H1 (cell line): ENCODE results near the gene RPS6KA2. TPM values are rescaled to one million over a fixed set of nuclear protein-coding genes. Genes with fewer than 3 reads are reported as not detected.

Experiments
- CTCF ChIA-PET: fragments of 300-600 bp; sonication (Branson Sonifier 250); formaldehyde crosslinking; loops from one replicate; lab custom pipeline; 2021; ENCODE audit not compliant: partially characterized antibody; lab: Charles Lee
- POLR2A ChIA-PET: fragments of 300-600 bp; sonication (Branson Sonifier 250); formaldehyde crosslinking; loops from one replicate; lab custom pipeline; 2021; ENCODE audit warnings: inconsistent platforms; ENCODE audit not compliant: partially characterized antibody; lab: Charles Lee
- DNase-seq, 2 experiments: peaks; one replicate each; pipeline versions ENCODE4 v3.0.0 to v3.0.0-alpha.2; 2010 to 2022; ENCODE audit warnings: low spot score in 2 of 2, low read depth in 1 of 2, mixed read lengths in 1 of 2
- FAIRE-seq: peaks from 2 replicates; lab custom pipeline; 2011; peaks lifted over from hg19 to GRCh38; lab: Jason Lieb, UNC
- H2AFZ ChIP-seq: 2 replicates; pipeline ENCODE4 v1.8.1; 2012; ENCODE audit warnings: low read length, inconsistent platforms
- H2AK5ac ChIP-seq: 2 replicates; pipeline ENCODE4 v1.6.1; 2013; ENCODE audit warnings: low read depth, low read length
- H2BK120ac ChIP-seq: replicated peaks from 2 replicates; pipeline ENCODE3; 2013; ENCODE audit warnings: low read depth, low read length, inconsistent platforms
- H2BK12ac ChIP-seq: 2 replicates; pipeline ENCODE4 v1.6.1; 2013; ENCODE audit warnings: low read depth, low read length
- H2BK15ac ChIP-seq: 2 replicates; pipeline ENCODE4 v1.6.1; 2013; ENCODE audit warnings: low read length
- H2BK20ac ChIP-seq: 2 replicates; pipeline ENCODE4 v1.6.1; 2013; ENCODE audit warnings: low read length
- H2BK5ac ChIP-seq: 2 replicates; pipeline ENCODE4 v1.6.1; 2013; ENCODE audit warnings: low read depth, low read length
- H3K14ac ChIP-seq: 2 replicates; pipeline ENCODE4 v1.6.1; 2013; ENCODE audit warnings: inconsistent platforms; ENCODE audit not compliant: insufficient read length
- H3K18ac ChIP-seq: 2 replicates; pipeline ENCODE4 v1.6.1; 2013; ENCODE audit warnings: low read length; ENCODE audit errors: extremely low read depth
- H3K23ac ChIP-seq: 2 replicates; pipeline ENCODE4 v1.6.1; 2013; ENCODE audit warnings: inconsistent platforms; ENCODE audit not compliant: insufficient read length
- H3K23me2 ChIP-seq: 2 replicates; pipeline ENCODE4 v1.6.1; 2013; ENCODE audit warnings: low read depth, low read length
- H3K27ac ChIP-seq: 2 replicates; pipeline ENCODE4 v1.6.1; 2011; ENCODE audit warnings: low read depth, low read length, inconsistent platforms
- H3K27me3 ChIP-seq, 4 experiments: replicated peaks in 1 of 4; 1 replicate in 1 of 4; 2 replicates in 3 of 4; pipeline versions ENCODE4 v1.6.1 to v1.8.1; 2011 to 2013; ENCODE audit warnings: low read length in 3 of 4, mild to moderate bottlenecking in 3 of 4, inconsistent platforms in 2 of 4, mixed read lengths in 2 of 4, moderate library complexity in 1 of 4; ENCODE audit not compliant: control insufficient read depth in 3 of 4, insufficient read depth in 3 of 4; ENCODE audit errors: extremely low read depth in 1 of 4
- H3K36me3 ChIP-seq, 4 experiments: 2 replicates each; pipeline versions ENCODE4 v1.6.1 to v1.8.1; 2011 to 2013; ENCODE audit warnings: mild to moderate bottlenecking in 4 of 4, low read length in 3 of 4, moderate library complexity in 2 of 4, control low read depth in 1 of 4, inconsistent platforms in 1 of 4; ENCODE audit not compliant: insufficient read depth in 4 of 4, control insufficient read depth in 2 of 4
- H3K4ac ChIP-seq: replicated peaks from 2 replicates; pipeline ENCODE3; 2013; ENCODE audit warnings: low read length, low read depth, mixed read lengths, inconsistent platforms; ENCODE audit not compliant: insufficient read length
- H3K4me1 ChIP-seq, 4 experiments: replicated peaks in 1 of 4; 1 replicate in 1 of 4; 2 replicates in 3 of 4; pipeline versions ENCODE4 v1.6.1 to v1.8.1; 2011 to 2013; ENCODE audit warnings: low read length in 3 of 4, inconsistent platforms in 2 of 4, mixed read lengths in 1 of 4; ENCODE audit not compliant: insufficient read depth in 4 of 4, control insufficient read depth in 3 of 4
- H3K4me2 ChIP-seq, 2 experiments: 2 replicates each; pipeline versions ENCODE4 v1.6.1 to v1.8.1; 2011 to 2013; ENCODE audit warnings: low read depth in 2 of 2, low read length in 2 of 2, control low read depth in 1 of 2, inconsistent platforms in 1 of 2, mild to moderate bottlenecking in 1 of 2; ENCODE audit not compliant: insufficient read depth in 1 of 2
- H3K4me3 ChIP-seq, 4 experiments: fragments of 200-600, 300-600 bp in 1 of 4; sonication (generic), shearing (Covaris generic), sonication (Bioruptor Twin) in 1 of 4; 2 replicates each; pipeline versions ENCODE4 v1.5.1 to v1.8.1; 2011 to 2016; ENCODE audit warnings: low read length in 4 of 4, low read depth in 3 of 4, control low read depth in 2 of 4, inconsistent platforms in 2 of 4, mild to moderate bottlenecking in 2 of 4, mixed read lengths in 1 of 4, moderate library complexity in 1 of 4; ENCODE audit not compliant: insufficient read depth in 2 of 4; ENCODE audit errors: extremely low read depth in 1 of 4
- H3K56ac ChIP-seq: replicated peaks from 2 replicates; pipeline ENCODE3; 2013; ENCODE audit warnings: low read depth, mild to moderate bottlenecking, mixed read lengths, low read length, inconsistent platforms; ENCODE audit not compliant: insufficient read length
- H3K79me1 ChIP-seq: 2 replicates; pipeline ENCODE4 v1.6.1; 2013; ENCODE audit warnings: low read depth, low read length, control low read depth
- H3K79me2 ChIP-seq, 2 experiments: 2 replicates each; pipeline versions ENCODE4 v1.6.1 to v1.8.1; 2012 to 2013; ENCODE audit warnings: low read length in 2 of 2, mild to moderate bottlenecking in 2 of 2, inconsistent platforms in 1 of 2; ENCODE audit not compliant: insufficient read depth in 2 of 2, control insufficient read depth in 1 of 2
- H3K9ac ChIP-seq, 4 experiments: replicated peaks in 1 of 4; 1 replicate in 1 of 4; 2 replicates in 3 of 4; pipeline versions ENCODE4 v1.6.1 to v1.8.1; 2011 to 2013; ENCODE audit warnings: low read depth in 3 of 4, low read length in 3 of 4, control low read depth in 2 of 4, mild to moderate bottlenecking in 2 of 4, moderate library complexity in 2 of 4, inconsistent platforms in 1 of 4; ENCODE audit errors: extremely low read depth in 1 of 4
- H3K9me3 ChIP-seq, 2 experiments: 2 replicates each; pipeline versions ENCODE4 v1.6.1 to v1.8.1; 2012 to 2013; ENCODE audit warnings: mild to moderate bottlenecking in 2 of 2, moderate library complexity in 2 of 2, control low read depth in 1 of 2, inconsistent platforms in 1 of 2, low read depth in 1 of 2, low read length in 1 of 2, mixed read lengths in 1 of 2; ENCODE audit not compliant: insufficient read depth in 2 of 2
- H4K20me1 ChIP-seq, 2 experiments: replicated peaks in 1 of 2; 2 replicates each; pipeline versions ENCODE3 to v1.8.1; 2011 to 2013; ENCODE audit warnings: inconsistent platforms in 2 of 2, low read length in 2 of 2, mild to moderate bottlenecking in 1 of 2; ENCODE audit not compliant: insufficient read depth in 2 of 2, control insufficient read depth in 1 of 2
- H4K5ac ChIP-seq: 2 replicates; pipeline ENCODE4 v1.6.1; 2013; ENCODE audit warnings: low read length, low read depth, mixed read lengths, inconsistent platforms; ENCODE audit not compliant: insufficient read length
- H4K8ac ChIP-seq: 2 replicates; pipeline ENCODE4 v1.8.0; 2013; ENCODE audit warnings: mild to moderate bottlenecking, moderate library complexity, low read length, inconsistent platforms; ENCODE audit not compliant: insufficient read depth; ENCODE audit errors: extremely low read depth
- H4K91ac ChIP-seq: replicated peaks from 2 replicates; pipeline ENCODE3; 2013; ENCODE audit warnings: low read length, mixed read lengths, inconsistent platforms; ENCODE audit not compliant: insufficient read length
- ASH2L ChIP-seq: fragments of 200-600, 300-600 bp; sonication (generic); IDR thresholded peaks from one replicate; pipeline ENCODE4 v1.7.1; 2017; ENCODE audit warnings: low read length
- JUN ChIP-seq: IDR thresholded peaks from 2 replicates; pipeline ENCODE4 v1.6.1; 2011; ENCODE audit warnings: low read depth, mild to moderate bottlenecking, improper control_type of control experiment, low read length
- KDM1A ChIP-seq: fragments of 200-600, 300-600 bp; sonication (generic); IDR thresholded peaks from 2 replicates; pipeline ENCODE4 v1.7.1; 2016; ENCODE audit warnings: mild to moderate bottlenecking, low read length, borderline replicate concordance
- KDM5A ChIP-seq: fragments of 200-600 bp; IDR thresholded peaks from 2 replicates; pipeline ENCODE4 v1.7.1; 2012; ENCODE audit warnings: mild to moderate bottlenecking, low read length, inconsistent platforms, mixed read lengths
- MAX ChIP-seq: IDR thresholded peaks from 2 replicates; pipeline ENCODE4 v1.6.1; 2012; ENCODE audit warnings: inconsistent platforms
- RAD21 ChIP-seq, 2 experiments: IDR thresholded peaks in 1 of 2; conservative IDR thresholded peaks in 1 of 2; 2 replicates each; pipeline ENCODE4 v1.6.1; 2011; ENCODE audit warnings: low read depth in 2 of 2, low read length in 2 of 2, improper control_type of control experiment in 1 of 2, inconsistent platforms in 1 of 2, mild to moderate bottlenecking in 1 of 2, moderate library complexity in 1 of 2
- WGBS, 2 experiments: shearing (Covaris generic) in 1 of 2; methylation state at CpG; one replicate each; pipeline versions ENCODE4 v1.1.6 to v1.1.7; 2013 to 2015; ENCODE audit warnings: low lambda C conversion rate in 2 of 2, mixed read lengths in 2 of 2, inconsistent platforms in 1 of 2, low coverage in 1 of 2, missing lambda C conversion rate in 1 of 2; ENCODE audit not compliant: insufficient replicate concordance in 2 of 2, insufficient coverage in 1 of 2, insufficient read length in 1 of 2; ENCODE audit errors: extremely low coverage in 1 of 2, missing lambda C conversion rate in 1 of 2; 5-methylcytosine and 5-hydroxymethylcytosine counted together
- polyA plus RNA-seq, 7 experiments: library from polyadenylated mRNA; depleted of rRNA in 3 of 7; stranded (reverse) in 5 of 7; unstranded in 2 of 7; fragments of >200 nt in 5 of 7; fragments of 200-250 nt in 2 of 7; gene quantifications; 1 replicate in 5 of 7; 2 replicates in 1 of 7; 4 replicates in 1 of 7; pipeline versions ENCODE4 v1.2.1 to v1.2.3, GENCODE V29; 2011 to 2013; ENCODE audit warnings: missing spikeins in 2 of 7, mixed read lengths in 2 of 7
- total RNA-seq: library from RNA; stranded (reverse); fragmentation: NEBNext Ultra II Directional; extraction: Animal tissue kit (Norgen Biotek cat#: 25700); gene quantifications from 2 replicates; pipeline ENCODE4 v1.2.1, GENCODE V29; 2021

RPS6KA2 gene
- total and polyA plus RNA-seq, 2 of the 8 experiments (the other 6 are each of a cell fraction or from before 2014, with no cell fraction given): 8.8 to 25.7 TPM

GRCh38 chr6:166572370-166573261 is 54.4 kb downstream of the RPS6KA2 start:
- H3K9me3 ChIP-seq: peaks cover 2 to 6% of the 10 kb centered on the region in 2 experiments; a peak in 1 of 4 replicates
- H2BK5ac ChIP-seq: peak overlapping the region; percentile 66
- ChIA-PET POLR2A (interaction anchor here (1.0 to 2.4 kb wide), 5 partner anchors 9 to 54 kb away, joined by 3 to 10 read pairs (median 3); partner anchors contain the start of gene RPS6KA2), CTCF (interaction anchor here (0.9 to 2.9 kb wide), 15 partner anchors 11 to 201 kb away, joined by 3 to 13 read pairs (median 4); partner anchors contain the start of gene RAMACL)
- no peak overlapping the region for H3K23ac ChIP-seq
- H3K27me3 ChIP-seq: no peaks in the 10 kb centered on the region
- H2BK12ac ChIP-seq: peak overlapping the region; percentile 68; the same call in 1 of the 2 replicates
- no peak overlapping the region for H4K8ac ChIP-seq
- peak overlapping the region; percentile 4 to 61 for H3K4me2 ChIP-seq
- H3K14ac ChIP-seq: no peak overlapping the region
- H4K5ac ChIP-seq: no peak overlapping the region
- H2BK15ac ChIP-seq: peak overlapping the region; percentile 84; the same call in 1 of the 2 replicates
- H4K20me1 ChIP-seq: no peaks in the 10 kb centered on the region
- H2BK20ac ChIP-seq: no peak overlapping the region
- H3K79me2 ChIP-seq: peaks cover 0 to 21% of the 10 kb centered on the region in 2 experiments; a peak in 2 of 4 replicates
- 0 out of 2 replicates have a peak overlapping the region, but pooled peaks have one; percentile 84 for H3K18ac ChIP-seq
- 0 out of 7 replicates have a peak overlapping the region, but pooled peaks of 1 of the 4 experiments have one; percentile 13 for H3K9ac ChIP-seq
- FAIRE-seq (peak; percentile 60), DNase-seq (peak; percentile 25 to 58)
- 52% methylated on average over 18 of the region's 18 CpGs; no CpG with 5 or more reads in 1 of the 2 experiments for WGBS, 2 experiments
- peak overlapping the region; percentile 54; the same call in 1 of the 2 replicates for H3K27ac ChIP-seq
- H2BK120ac ChIP-seq: no peak overlapping the region
- H3K4me1 ChIP-seq: peaks cover 11 to 16% (median 14%) of the 10 kb centered on the region in 4 experiments
- H3K56ac ChIP-seq: no peak overlapping the region
- H2AFZ ChIP-seq: 0 out of 2 replicates have a peak overlapping the region, but pooled peaks have one; percentile 3
- peak overlapping the region; percentile 36 for H4K91ac ChIP-seq
- H3K4ac ChIP-seq: no peak overlapping the region
- 0 out of 8 replicates have a peak overlapping the region, but pooled peaks of 1 of the 4 experiments have one; percentile 5 for H3K4me3 ChIP-seq
- peak overlapping the region; percentile 66; the same call in 1 of the 2 replicates for H2AK5ac ChIP-seq
- peaks cover 4% of the 10 kb centered on the region; the same call in 1 of the 2 replicates for H3K79me1 ChIP-seq
- 0 out of 8 replicates have a peak, but pooled peaks cover 0 to 2% (median 0%) of the 10 kb centered on the region in 4 experiments for H3K36me3 ChIP-seq
- H3K23me2 ChIP-seq: no peaks in the 10 kb centered on the region
- no peak for TF ChIP-seq KDM5A
- TF ChIP-seq JUN: no peak
- TF ChIP-seq MAX: peak; percentile 53; the same call in 1 of the 2 replicates
- no peak for TF ChIP-seq KDM1A
- peak; percentile 34 for TF ChIP-seq ASH2L
- TF ChIP-seq RAD21 (IDR thresholded peaks at IDR 0.05 in 1 of 2, conservative IDR thresholded peaks at IDR 0.05 in 1 of 2; ENCODE audit: low read depth in 2 of 2, low read length in 2 of 2): peak in 1 of 2 experiments; percentile 41; a peak in 3 of 4 replicates
